AG20443 (cell line): Measurements from ENCODE around the gene RHBDF1.
"Not testable (repeated sequence)": the region's sequence is repeated elsewhere in the genome, so short reads cannot be mapped to it uniquely, and the experiment has no call there.

ENCODE experiments used
- DNase-seq: peaks from one replicate; pipeline ENCODE4 v3.0.0; 2012; ENCODE audit warnings: low spot score, mixed read lengths

Gene RHBDF1

GRCh38 chr16:35678-36305 lies 36.6 kb downstream of the RHBDF1 start:
- no peak for DNase-seq

- DNase-seq, result no peak
These were observed 37.3 kb downstream of the RHBDF1 start for GRCh38 chr16:35011-35677.

- DNase-seq, result no peak
These were observed 37.8 kb downstream of the RHBDF1 start for GRCh38 chr16:34648-34987.

- DNase-seq, result no peak
These were observed 38.4 kb downstream of the RHBDF1 start for GRCh38 chr16:33877-34647.

GRCh38 chr16:33154-33876 lies 39.1 kb downstream of the RHBDF1 start:
- not testable (repeated sequence) for DNase-seq

- DNase-seq, result not testable (repeated sequence)
These were observed 41.8 kb downstream of the RHBDF1 start for GRCh38 chr16:30627-31026.

GRCh38 chr16:25926-26348 lies 46.5 kb downstream of the RHBDF1 start:
- not testable (repeated sequence) for DNase-seq

GRCh38 chr16:24151-24550 lies 48.3 kb downstream of the RHBDF1 start:
- not testable (repeated sequence) for DNase-seq

- DNase-seq, result not testable (repeated sequence)
These were observed 51.5 kb downstream of the RHBDF1 start for GRCh38 chr16:20886-21285.

GRCh38 chr16:17062-17765 lies 55.2 kb downstream of the RHBDF1 start:
- not testable (repeated sequence) for DNase-seq

- not testable (repeated sequence) for DNase-seq
These were observed 61.7 kb downstream of the RHBDF1 start for GRCh38 chr16:10772-11171.

- no peak for DNase-seq
These were observed 62.3 kb downstream of the RHBDF1 start for GRCh38 chr16:9903-10665.
